ENCODE data around the gene IP6K3.

IP6K3 gene

DNA sequence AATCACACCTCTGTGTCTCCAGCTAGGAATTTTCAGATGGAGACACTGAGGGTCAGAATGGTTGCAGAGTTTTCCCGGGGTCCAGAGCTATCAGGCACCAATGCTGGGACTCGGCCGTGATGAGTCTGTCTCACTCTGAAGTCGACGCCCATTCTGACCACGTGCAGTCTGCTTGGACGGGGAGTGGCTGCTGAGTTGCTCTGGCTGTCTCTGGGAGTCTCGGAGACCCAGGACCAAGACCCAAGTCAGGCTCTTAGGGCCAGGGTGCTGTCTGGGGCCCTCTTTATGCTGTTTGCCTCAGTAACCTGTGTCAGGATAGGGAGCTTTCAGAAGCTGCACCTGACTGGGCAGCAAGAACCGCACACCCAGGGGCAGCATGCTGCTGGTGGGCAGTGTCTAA lies 4.6 kb downstream of the IP6K3 start:
- DNase-seq (ENCODE audit: low read depth in 2 of 2, low spot score in 1 of 2) = no peak

GRCh38 chr6:33740794-33741193 lies 5.9 kb downstream of the IP6K3 start:
- DNase-seq (ENCODE audit: low read depth in 2 of 2, low spot score in 1 of 2) = no peak

- DNase-seq (ENCODE audit: low read depth in 2 of 2, low spot score in 1 of 2) = no peak
These were observed 6.5 kb downstream of the IP6K3 start for GRCh38 chr6:33740204-33740608.

DNA sequence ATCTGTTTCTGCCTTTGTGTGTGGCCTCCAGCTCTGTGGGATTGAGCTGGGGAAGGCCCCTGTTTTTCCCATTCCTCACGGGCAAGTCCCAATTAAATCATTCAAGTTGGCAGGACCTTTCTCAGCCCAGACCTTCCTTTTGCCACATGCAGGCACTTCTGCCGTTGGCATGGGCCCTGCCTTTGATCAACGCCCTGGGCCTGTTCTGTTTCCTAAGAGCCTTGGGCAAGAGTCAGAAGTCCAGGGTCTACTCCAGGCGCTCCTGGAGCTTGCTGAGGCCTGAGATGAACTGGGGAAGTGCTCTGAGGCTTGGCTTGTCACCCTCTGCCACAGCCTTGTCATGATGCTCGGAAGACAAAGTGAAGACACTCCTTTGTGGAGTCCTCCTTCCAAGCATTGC lies 7.1 kb downstream of the IP6K3 start:
- no peak for DNase-seq (ENCODE audit: low read depth in 2 of 2, low spot score in 1 of 2)

- no peak for DNase-seq (ENCODE audit: low read depth in 2 of 2, low spot score in 1 of 2)
These were observed 7.8 kb downstream of the IP6K3 start for GRCh38 chr6:33738879-33739278.

DNA sequence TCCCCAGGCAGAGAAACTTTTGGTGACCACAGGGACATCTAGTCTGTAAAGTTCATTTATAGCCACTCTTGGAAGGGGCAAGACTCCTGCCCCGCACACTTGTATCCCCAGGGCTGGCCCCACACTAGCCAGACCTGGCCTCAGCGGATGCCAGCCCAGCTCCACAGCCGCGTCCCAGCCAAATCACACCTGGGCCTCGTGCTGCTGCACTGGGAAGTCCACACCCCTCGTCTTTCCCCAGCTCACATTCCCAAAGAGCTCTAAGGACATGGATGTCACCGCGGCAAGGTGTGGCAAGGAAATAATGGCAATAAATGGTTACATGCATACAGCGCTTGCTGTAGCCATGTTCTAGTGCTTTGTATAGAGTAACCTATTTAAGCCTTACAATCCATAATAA lies 8.6 kb downstream of the IP6K3 start:
- no peak for DNase-seq (ENCODE audit: low read depth in 2 of 2, low spot score in 1 of 2)

GRCh38 chr6:33737267-33738026 lies 9.3 kb downstream of the IP6K3 start:
- no peak for DNase-seq (ENCODE audit: low read depth in 2 of 2, low spot score in 1 of 2)

- no peak for DNase-seq (ENCODE audit: low read depth in 2 of 2, low spot score in 1 of 2)
These were observed 11.5 kb downstream of the IP6K3 start for GRCh38 chr6:33735216-33735615.

GRCh38 chr6:33733709-33734007 lies 13.0 kb downstream of the IP6K3 start:
- DNase-seq (ENCODE audit: low read depth in 2 of 2, low spot score in 1 of 2) = no peak

DNA sequence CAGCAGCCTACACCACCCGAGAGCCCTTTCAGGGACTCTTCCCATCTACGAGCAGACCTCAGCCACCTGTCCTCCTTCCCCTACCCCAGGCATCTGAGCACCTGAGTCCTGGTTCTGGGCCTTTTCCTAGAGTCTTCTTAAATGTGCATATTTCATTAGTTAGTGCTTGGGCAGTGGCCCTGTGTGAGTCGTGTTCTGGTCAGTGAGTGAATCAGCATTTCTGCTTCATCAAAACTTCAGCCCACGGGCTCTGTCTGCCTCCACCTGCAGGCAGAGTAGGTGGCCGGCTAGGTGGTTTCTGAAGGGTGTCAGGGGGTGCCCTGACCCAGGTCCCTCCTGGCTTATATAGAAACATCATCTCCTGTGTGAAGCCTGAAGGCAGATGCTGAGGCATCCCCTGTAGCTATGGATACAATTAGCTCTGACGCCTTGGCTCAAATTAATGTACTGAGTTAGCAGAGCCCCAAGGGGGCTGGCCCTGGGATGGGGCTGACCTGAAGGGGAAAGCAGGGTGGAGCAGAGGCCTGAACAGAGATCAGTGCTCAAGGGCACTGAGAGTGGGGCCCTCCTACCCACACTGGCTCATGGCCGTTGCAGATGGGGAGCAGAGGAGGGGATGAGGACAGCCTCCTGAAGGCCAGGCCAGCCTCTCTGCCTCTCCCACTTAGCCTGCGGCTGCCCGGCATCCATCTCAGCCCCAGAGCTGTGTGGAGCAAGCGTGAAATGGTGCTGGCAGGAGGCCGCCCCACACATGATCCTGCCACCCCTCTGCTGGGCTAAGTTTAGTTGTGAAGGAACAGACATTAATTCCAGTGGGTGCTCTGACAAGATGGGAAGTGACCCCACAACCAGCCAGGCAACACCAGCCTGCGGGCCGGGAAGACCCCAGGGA lies 13.6 kb downstream of the IP6K3 start:
- no peak for DNase-seq (ENCODE audit: low read depth in 2 of 2, low spot score in 1 of 2)

GRCh38 chr6:33732385-33732784 lies 14.3 kb downstream of the IP6K3 start:
- no peak for DNase-seq (ENCODE audit: low read depth in 2 of 2, low spot score in 1 of 2)

GRCh38 chr6:33731751-33732282 lies 14.9 kb downstream of the IP6K3 start:
- no peak for DNase-seq (ENCODE audit: low read depth in 2 of 2, low spot score in 1 of 2)

- no peak for DNase-seq (ENCODE audit: low read depth in 2 of 2, low spot score in 1 of 2)
These were observed 15.7 kb downstream of the IP6K3 start for GRCh38 chr6:33731035-33731434.

DNA sequence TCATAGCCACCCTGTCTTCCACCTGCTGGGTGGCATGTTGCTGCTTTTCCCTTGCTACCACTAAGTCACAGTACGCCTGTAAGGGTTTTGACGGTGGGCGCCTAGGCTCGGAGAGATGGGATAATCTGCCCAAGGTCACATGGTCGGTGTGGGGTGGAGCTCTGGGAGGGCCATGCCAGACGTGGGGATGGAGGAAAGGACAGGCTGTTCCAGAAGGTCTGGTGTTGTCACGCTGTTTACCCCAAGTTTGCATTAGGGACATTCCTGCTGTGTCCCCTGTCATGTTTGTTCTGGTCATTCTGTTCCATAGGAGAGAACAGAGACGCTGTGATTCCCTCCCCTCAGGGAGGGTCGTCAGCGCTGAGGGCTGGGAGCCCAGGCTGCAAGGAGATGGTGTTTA lies 16.1 kb downstream of the IP6K3 start:
- DNase-seq (ENCODE audit: low read depth in 2 of 2, low spot score in 1 of 2) = no peak

DNA sequence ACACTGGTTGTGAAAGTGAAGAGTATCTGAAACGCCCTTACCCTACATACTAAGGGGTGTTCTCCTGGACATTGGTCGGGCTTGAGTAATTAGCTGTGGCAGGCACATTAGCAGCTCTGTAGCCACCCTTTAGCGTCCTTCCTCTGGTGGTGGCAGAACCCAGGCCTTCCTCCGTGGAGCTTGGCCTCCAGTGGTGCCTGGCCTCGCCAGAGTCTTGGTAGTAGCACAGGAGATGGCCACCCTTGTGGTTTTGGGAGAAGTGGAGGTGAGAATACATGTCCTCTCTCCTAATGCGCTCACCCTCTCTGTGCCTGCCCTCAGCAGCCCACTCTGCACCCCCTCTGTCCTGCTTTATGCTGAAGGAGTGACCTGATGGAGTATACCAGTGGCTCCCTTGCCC lies 17.6 kb downstream of the IP6K3 start:
- no peak for DNase-seq (ENCODE audit: low read depth in 2 of 2, low spot score in 1 of 2)

DNA sequence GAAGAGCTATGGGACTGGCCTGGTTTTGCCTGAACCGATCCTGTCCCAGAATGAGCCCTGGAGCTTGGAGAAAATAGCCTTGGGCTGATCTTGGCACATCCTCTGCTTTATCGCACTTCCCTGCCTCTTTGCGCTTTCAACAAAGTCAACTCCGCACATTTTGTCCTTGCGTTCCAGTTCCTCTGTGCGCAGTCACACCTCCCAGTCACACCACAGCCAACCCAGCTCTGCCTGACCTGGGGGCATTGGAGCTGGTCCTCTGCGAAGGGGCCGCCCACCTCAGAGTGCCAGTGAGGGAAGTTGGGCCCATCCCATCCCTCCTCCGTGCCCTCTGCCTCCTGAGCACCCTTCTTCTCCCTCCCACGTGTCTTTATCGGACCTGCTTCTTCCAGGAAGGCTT lies 18.3 kb downstream of the IP6K3 start:
- DNase-seq (ENCODE audit: low read depth in 2 of 2, low spot score in 1 of 2) = no peak

DNA sequence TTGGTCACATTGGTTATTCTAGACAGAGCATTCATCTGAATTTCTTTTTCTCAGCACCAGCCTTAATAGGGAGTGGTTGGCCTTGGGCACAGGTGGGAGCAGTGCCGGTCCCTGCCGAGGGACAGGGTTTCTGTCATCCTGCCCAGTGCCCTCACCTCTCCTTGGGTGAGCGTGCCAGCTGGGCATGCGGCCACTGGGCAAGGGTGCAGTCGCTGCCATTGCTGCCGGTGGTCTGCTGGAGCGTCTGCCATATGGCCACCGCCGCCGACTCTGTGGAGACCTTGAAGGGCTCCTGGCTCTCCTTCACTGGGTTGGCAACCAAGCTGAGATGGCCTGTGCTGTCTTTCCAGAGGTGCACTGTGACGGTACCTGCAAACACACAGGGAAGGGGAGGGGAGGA lies 18.8 kb downstream of the IP6K3 start:
- DNase-seq (ENCODE audit: low read depth in 2 of 2, low spot score in 1 of 2) = no peak

DNA sequence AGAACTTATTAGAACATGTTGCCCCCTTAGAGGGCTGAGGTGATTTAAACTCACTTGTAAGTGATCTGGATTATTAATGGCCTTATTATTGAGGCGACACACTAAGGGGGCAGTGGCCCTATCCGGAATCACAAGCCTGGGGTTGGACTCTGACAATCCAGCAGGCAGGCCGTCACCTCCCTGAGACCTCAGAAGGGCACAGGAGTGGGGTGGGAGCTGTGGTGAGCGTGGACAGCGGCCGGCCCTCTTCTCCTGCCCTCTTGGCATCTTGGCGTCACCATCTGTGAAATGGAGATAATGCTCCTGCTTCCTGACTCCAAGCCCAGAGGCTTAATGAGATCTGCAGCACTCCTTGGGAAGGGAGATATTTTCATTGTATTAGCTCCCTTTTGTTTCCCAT lies 19.6 kb downstream of the IP6K3 start:
- no peak for DNase-seq (ENCODE audit: low read depth in 2 of 2, low spot score in 1 of 2)

DNA sequence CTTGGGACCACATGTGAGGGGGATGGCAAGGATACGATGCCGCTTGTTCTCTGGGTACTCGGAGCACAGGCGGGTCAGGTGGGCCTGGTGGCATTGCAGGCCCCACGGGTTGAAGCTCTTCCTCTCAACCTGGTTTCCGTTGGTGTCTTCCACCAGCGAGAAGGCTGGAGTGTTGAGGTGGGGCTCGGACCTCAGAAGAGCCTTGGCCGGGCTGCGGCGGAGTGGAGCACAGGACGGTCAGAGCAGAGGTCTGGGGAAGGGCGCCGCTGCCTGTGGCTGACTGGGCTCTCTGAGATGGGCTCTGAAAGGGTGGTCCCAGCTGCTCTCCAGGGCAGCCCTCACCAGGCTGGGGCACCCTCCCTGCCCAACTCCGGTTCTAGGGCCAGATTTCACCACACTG lies 20.0 kb downstream of the IP6K3 start:
- DNase-seq (ENCODE audit: low read depth in 2 of 2, low spot score in 1 of 2) = no peak

GRCh38 chr6:33725891-33726673 lies 20.6 kb downstream of the IP6K3 start:
- DNase-seq (ENCODE audit: low read depth in 2 of 2, low spot score in 1 of 2) = no peak

- no peak for DNase-seq (ENCODE audit: low read depth in 2 of 2, low spot score in 1 of 2)
These were observed 21.5 kb downstream of the IP6K3 start for GRCh38 chr6:33725222-33725621.
